ENCODE data around the gene SPATA17.

DNA sequence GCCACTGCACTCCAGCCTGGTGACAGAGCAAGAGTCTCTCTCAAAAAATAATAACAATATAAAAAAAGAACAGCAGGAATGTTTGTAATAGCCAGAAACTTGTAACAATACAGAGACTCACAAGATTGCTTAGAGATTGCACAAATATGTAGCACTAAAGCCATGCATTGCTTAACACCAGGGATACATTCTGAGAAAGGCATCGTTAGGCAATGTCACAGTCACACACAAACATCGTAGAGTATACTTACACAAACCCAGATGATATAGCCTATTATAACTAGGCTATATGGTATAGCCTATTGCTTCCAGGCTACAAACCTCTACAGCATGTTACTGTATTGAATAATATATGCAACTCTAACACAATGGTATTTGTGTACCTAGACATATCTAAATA lies 45.6 kb upstream of the SPATA17 start:
- TF ChIP-seq, protein P1, sequence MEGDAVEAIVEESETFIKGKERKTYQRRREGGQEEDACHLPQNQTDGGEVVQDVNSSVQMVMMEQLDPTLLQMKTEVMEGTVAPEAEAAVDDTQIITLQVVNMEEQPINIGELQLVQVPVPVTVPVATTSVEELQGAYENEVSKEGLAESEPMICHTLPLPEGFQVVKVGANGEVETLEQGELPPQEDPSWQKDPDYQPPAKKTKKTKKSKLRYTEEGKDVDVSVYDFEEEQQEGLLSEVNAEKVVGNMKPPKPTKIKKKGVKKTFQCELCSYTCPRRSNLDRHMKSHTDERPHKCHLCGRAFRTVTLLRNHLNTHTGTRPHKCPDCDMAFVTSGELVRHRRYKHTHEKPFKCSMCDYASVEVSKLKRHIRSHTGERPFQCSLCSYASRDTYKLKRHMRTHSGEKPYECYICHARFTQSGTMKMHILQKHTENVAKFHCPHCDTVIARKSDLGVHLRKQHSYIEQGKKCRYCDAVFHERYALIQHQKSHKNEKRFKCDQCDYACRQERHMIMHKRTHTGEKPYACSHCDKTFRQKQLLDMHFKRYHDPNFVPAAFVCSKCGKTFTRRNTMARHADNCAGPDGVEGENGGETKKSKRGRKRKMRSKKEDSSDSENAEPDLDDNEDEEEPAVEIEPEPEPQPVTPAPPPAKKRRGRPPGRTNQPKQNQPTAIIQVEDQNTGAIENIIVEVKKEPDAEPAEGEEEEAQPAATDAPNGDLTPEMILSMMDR (IDR thresholded peaks at IDR 0.05): no peak
- no peak for TF ChIP-seq RXRA (IDR thresholded peaks at IDR 0.05; ENCODE audit: borderline replicate concordance, low read depth)
- no peak for TF ChIP-seq CHD2 (IDR thresholded peaks at IDR 0.05; ENCODE audit: low read length, partially characterized antibody)
- no peak for TF ChIP-seq MXI1 (IDR thresholded peaks at IDR 0.05; ENCODE audit: low read depth, low read length)
- no peak for TF ChIP-seq RAD21 (IDR thresholded peaks at IDR 0.05; ENCODE audit: low read length)
- TF ChIP-seq SIN3A (IDR thresholded peaks at IDR 0.05; ENCODE audit: borderline replicate concordance, low read depth, low read length): no peak
- TF ChIP-seq RFX5 (IDR thresholded peaks at IDR 0.05; ENCODE audit: low read length): no peak
- TF ChIP-seq GABPA (IDR thresholded peaks at IDR 0.05; ENCODE audit: low read depth): no peak
- TF ChIP-seq EP300 (IDR thresholded peaks at IDR 0.05; ENCODE audit: borderline replicate concordance in 1 of 2, low read depth in 1 of 2, low read length in 1 of 2): no peak
- TF ChIP-seq NFIC (IDR thresholded peaks at IDR 0.05; ENCODE audit: borderline replicate concordance): no peak
- no peak for TF ChIP-seq POLR2AphosphoS5 (IDR thresholded peaks at IDR 0.05; ENCODE audit: low read depth, low read length)
- TF ChIP-seq RCOR1 (IDR thresholded peaks at IDR 0.05; ENCODE audit: low read length): no peak
- TF ChIP-seq, protein P2, sequence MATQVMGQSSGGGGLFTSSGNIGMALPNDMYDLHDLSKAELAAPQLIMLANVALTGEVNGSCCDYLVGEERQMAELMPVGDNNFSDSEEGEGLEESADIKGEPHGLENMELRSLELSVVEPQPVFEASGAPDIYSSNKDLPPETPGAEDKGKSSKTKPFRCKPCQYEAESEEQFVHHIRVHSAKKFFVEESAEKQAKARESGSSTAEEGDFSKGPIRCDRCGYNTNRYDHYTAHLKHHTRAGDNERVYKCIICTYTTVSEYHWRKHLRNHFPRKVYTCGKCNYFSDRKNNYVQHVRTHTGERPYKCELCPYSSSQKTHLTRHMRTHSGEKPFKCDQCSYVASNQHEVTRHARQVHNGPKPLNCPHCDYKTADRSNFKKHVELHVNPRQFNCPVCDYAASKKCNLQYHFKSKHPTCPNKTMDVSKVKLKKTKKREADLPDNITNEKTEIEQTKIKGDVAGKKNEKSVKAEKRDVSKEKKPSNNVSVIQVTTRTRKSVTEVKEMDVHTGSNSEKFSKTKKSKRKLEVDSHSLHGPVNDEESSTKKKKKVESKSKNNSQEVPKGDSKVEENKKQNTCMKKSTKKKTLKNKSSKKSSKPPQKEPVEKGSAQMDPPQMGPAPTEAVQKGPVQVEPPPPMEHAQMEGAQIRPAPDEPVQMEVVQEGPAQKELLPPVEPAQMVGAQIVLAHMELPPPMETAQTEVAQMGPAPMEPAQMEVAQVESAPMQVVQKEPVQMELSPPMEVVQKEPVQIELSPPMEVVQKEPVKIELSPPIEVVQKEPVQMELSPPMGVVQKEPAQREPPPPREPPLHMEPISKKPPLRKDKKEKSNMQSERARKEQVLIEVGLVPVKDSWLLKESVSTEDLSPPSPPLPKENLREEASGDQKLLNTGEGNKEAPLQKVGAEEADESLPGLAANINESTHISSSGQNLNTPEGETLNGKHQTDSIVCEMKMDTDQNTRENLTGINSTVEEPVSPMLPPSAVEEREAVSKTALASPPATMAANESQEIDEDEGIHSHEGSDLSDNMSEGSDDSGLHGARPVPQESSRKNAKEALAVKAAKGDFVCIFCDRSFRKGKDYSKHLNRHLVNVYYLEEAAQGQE (IDR thresholded peaks at IDR 0.05; ENCODE audit: low read depth, low read length): no peak
- TF ChIP-seq GATA2 (CRISPR knock-in tag; IDR thresholded peaks at IDR 0.05): no peak
